Upper lobe of right lung (tissue), 1 donor: ENCODE data around the gene IRGQ. TPM values are rescaled to one million over a fixed set of nuclear protein-coding genes. Genes with fewer than 3 reads are reported as not detected.

Experiments
- ATAC-seq: fragments of 200-7000 bp; cut with Tn5 transposase; one replicate; pipeline ENCODE4 v1.9.1; 2020; ENCODE audit warnings: mild to moderate bottlenecking, moderate library complexity
- DNase-seq: peaks from one replicate; pipeline ENCODE4 v3.0.0-alpha.2; 2020
- H3K27ac ChIP-seq: fragments of 200-600 bp; one replicate; pipeline ENCODE4 v1.8.0; 2022
- H3K27me3 ChIP-seq: fragments of 200-600 bp; one replicate; pipeline ENCODE4 v1.8.0; 2022; ENCODE audit warnings: mild to moderate bottlenecking
- H3K36me3 ChIP-seq: fragments of 200-600 bp; one replicate; pipeline ENCODE4 v1.8.0; 2022
- H3K4me1 ChIP-seq: fragments of 200-600 bp; one replicate; pipeline ENCODE4 v1.8.0; 2022
- H3K4me3 ChIP-seq: fragments of 200-600 bp; one replicate; pipeline ENCODE4 v1.8.0; 2022; ENCODE audit warnings: mild to moderate bottlenecking
- H3K9me3 ChIP-seq: fragments of 200-600 bp; one replicate; pipeline ENCODE4 v1.8.0; 2022
- CTCF ChIP-seq: fragments of 200-600 bp; IDR thresholded peaks from one replicate; pipeline ENCODE4 v1.8.0; 2022; ENCODE audit warnings: antibody characterized with exemption
- intact Hi-C: fragments of 100-400 bp; cut with DNase I; formaldehyde crosslinking; loops from one replicate; pipeline ENCODE4 v1.11.0; 2022
- total RNA-seq: library from RNA; stranded (reverse); fragmentation: NEBNext Ultra II Directional; extraction: Animal tissue kit (Norgen Biotek cat#: 25700); gene quantifications from one replicate; pipeline ENCODE4 v1.2.1, GENCODE V29; 2021
- donor health status: DM: no; HTN: yes; CAD: no; lungs with severe emphysema.

Gene IRGQ
- total RNA-seq, 1 donor from 2014 or later, result 23.2 TPM

GRCh38 chr19:43569657-43570056 lies 26.3 kb downstream of the IRGQ start:
- intact Hi-C loops, result no loop called here
- no peak for TF ChIP-seq CTCF
- no peak overlapping the region for H3K27ac ChIP-seq
- H3K9me3 ChIP-seq, result no peaks in the 10 kb centered on the region
- ATAC-seq, result no peak
- no peak overlapping the region for H3K4me3 ChIP-seq
- peaks cover 10% of the 10 kb centered on the region for H3K4me1 ChIP-seq
- no peaks in the 10 kb centered on the region for H3K27me3 ChIP-seq
- no peak for DNase-seq
- H3K36me3 ChIP-seq, result no peaks in the 10 kb centered on the region

- Histone ChIP-seq H3K27ac (no peak overlapping the region), H3K9me3 (no peaks in the 10 kb centered on the region), H3K27me3 (no peaks in the 10 kb centered on the region), H3K4me3 (no peak overlapping the region), H3K4me1 (peaks cover 17% of the 10 kb centered on the region), H3K36me3 (peaks cover 20% of the 10 kb centered on the region)
- DNase-seq (no peak), ATAC-seq (no peak)
- TF ChIP-seq CTCF, result no peak
- intact Hi-C loops, result no loop called here
These were observed 31.1 kb downstream of the IRGQ start for GRCh38 chr19:43564800-43565199.

- Histone ChIP-seq H3K36me3 (peaks cover 24% of the 10 kb centered on the region), H3K27ac (peak overlapping the region; percentile 83), H3K9me3 (no peaks in the 10 kb centered on the region), H3K27me3 (no peaks in the 10 kb centered on the region), H3K4me1 (peaks cover 17% of the 10 kb centered on the region), H3K4me3 (no peak overlapping the region)
- intact Hi-C loops, result no loop called here
- TF ChIP-seq CTCF, result no peak
- ATAC-seq (no peak), DNase-seq (no peak)
These were observed 32.0 kb downstream of the IRGQ start for GRCh38 chr19:43563816-43564457.

- peaks cover 24% of the 10 kb centered on the region for H3K36me3 ChIP-seq
- no peaks in the 10 kb centered on the region for H3K9me3 ChIP-seq
- H3K4me1 ChIP-seq, result peaks cover 17% of the 10 kb centered on the region
- peak; percentile 93 for ATAC-seq
- H3K27ac ChIP-seq, result peak overlapping the region; percentile 83
- peak; percentile 89 for DNase-seq
- H3K27me3 ChIP-seq, result no peaks in the 10 kb centered on the region
- intact Hi-C loops, result no loop called here
- no peak overlapping the region for H3K4me3 ChIP-seq
- no peak for TF ChIP-seq CTCF
These were observed 33.2 kb downstream of the IRGQ start for GRCh38 chr19:43562698-43563241.

- H3K9me3 ChIP-seq, result no peaks in the 10 kb centered on the region
- H3K4me1 ChIP-seq, result peaks cover 17% of the 10 kb centered on the region
- no peak for TF ChIP-seq CTCF
- H3K27me3 ChIP-seq, result no peaks in the 10 kb centered on the region
- intact Hi-C loops, result no loop called here
- H3K27ac ChIP-seq, result peak overlapping the region; percentile 83
- H3K36me3 ChIP-seq, result peaks cover 27% of the 10 kb centered on the region
- peak; percentile 7 for ATAC-seq
- no peak overlapping the region for H3K4me3 ChIP-seq
- no peak for DNase-seq
These were observed 33.7 kb downstream of the IRGQ start for GRCh38 chr19:43562226-43562697.
